Activated T-helper 9 cell treated with anti-CD3 and anti-CD28 coated beads, Interleukin-2, amount 50 U/mL, for 16 hours (primary cell): ENCODE measurements around the gene OR5D14.

ENCODE experiments used
- DNase-seq: peaks from one replicate; pipeline ENCODE4 v3.0.0-alpha.2; 2020; ENCODE audit warnings: low read depth

OR5D14 gene

DNA sequence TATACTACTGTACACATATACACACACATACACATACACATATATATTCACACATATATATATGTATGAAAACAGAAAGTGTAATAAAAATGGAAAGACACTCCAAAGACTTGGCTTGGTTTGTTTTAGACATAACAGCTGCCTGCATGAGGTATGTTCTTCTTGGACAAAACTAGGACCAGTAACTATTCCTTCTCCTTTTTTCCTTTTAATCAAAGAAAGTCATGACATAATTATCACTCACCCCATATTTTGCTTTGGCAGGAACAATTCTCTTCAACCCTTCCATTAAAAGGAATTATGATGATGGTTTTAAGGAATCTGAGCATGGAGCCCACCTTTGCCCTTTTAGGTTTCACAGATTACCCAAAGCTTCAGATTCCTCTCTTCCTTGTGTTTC is at the start of gene OR5D14:
OR5D14 (plus strand) TSS at position 301 of the 400 bp plus-strand sequence; CDS start at position 301, 0 bp downstream.
- no peak for DNase-seq

GRCh38 chr11:55773138-55773537 is 22.2 kb upstream of the OR5D14 start, which contains the start of gene OR5D13:
TSS of gene OR5D13 (plus strand) at chr11:55773438. CDS start at chr11:55773438, 0 bp downstream.
- DNase-seq: no peak

GRCh38 chr11:55791606-55792005 is 3.8 kb upstream of the OR5D14 start:
- DNase-seq: no peak

GRCh38 chr11:55793321-55793720 is 2.0 kb upstream of the OR5D14 start:
- no peak for DNase-seq

GRCh38 chr11:55806248-55806647 is 10.9 kb downstream of the OR5D14 start:
- no peak for DNase-seq

DNA sequence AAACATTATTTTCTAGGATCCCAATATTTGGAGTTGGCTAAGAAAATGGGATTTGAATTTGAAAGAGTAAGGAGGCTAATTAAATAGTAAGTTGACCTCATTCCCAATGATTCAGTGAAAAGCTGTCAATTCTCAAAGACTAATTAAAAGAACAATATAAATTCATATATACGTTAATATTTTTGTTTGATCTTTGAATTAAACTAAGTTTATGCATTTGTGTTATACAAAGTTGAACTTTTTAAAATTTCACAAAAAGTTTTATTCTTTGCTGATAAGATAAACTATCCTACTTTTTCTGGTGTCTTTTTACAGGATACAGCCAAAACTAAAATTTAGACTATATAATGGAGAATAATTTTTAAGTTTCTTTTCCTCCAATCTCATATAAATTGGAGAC is 15.7 kb downstream of the OR5D14 start, which contains the start of gene OR5L1:
OR5L1 (plus strand) TSS at position 301 of the 400 bp plus-strand sequence. CDS start 100 bp downstream, outside the sequence.
- no peak for DNase-seq

GRCh38 chr11:55819330-55819729 is 24.0 kb downstream of the OR5D14 start, which contains the start of gene OR5D18:
TSS of gene OR5D18 (plus strand) at chr11:55819630. CDS start at chr11:55819630, 0 bp downstream.
- DNase-seq: no peak

GRCh38 chr11:55826919-55827318 is 31.6 kb downstream of the OR5D14 start, which contains the start of gene OR5L2:
TSS of gene OR5L2 (plus strand) at chr11:55827219. CDS start at chr11:55827219, 0 bp downstream.
- DNase-seq: no peak

GRCh38 chr11:55838452-55838851 is 43.1 kb downstream of the OR5D14 start, which contains the start of gene OR5D16:
TSS of gene OR5D16 (plus strand) at chr11:55838752. CDS start at chr11:55838752, 0 bp downstream.
- DNase-seq: no peak
